T-helper 17 cell (primary cell): ENCODE data around the gene CCL22. TPM values are rescaled to one million over a fixed set of nuclear protein-coding genes. Genes with fewer than 3 reads are reported as not detected.

Experiments
- ATAC-seq: fragments of 150-1000 bp; cut with Tn5 transposase; 2 replicates; pipeline ENCODE4 v1.10.0; 2021; ENCODE audit warnings: mild to moderate bottlenecking, moderate library complexity
- DNase-seq, 3 donors: peaks; one replicate each; pipeline versions ENCODE4 v3.0.0 to v3.0.0-alpha.2; 2020 to 2021
- H3K9me3 ChIP-seq: one replicate; pipeline ENCODE4 v1.7.0; 2013; ENCODE audit warnings: low read length, mild to moderate bottlenecking; ENCODE audit not compliant: control insufficient read depth, poor library complexity, severe bottlenecking
- H3K27ac Mint-ChIP-seq: one replicate; pipeline ENCODE4 v1.8.0; 2022; ENCODE audit warnings: mild to moderate bottlenecking, moderate library complexity, mixed read lengths
- H3K27me3 Mint-ChIP-seq: one replicate; pipeline ENCODE4 v1.8.0; 2022; ENCODE audit warnings: mixed read lengths
- H3K36me3 Mint-ChIP-seq: one replicate; pipeline ENCODE4 v1.8.0; 2022; ENCODE audit warnings: low read depth, mixed read lengths
- H3K4me1 Mint-ChIP-seq: one replicate; pipeline ENCODE4 v1.8.0; 2022; ENCODE audit warnings: mild to moderate bottlenecking, mixed read lengths
- H3K4me3 Mint-ChIP-seq: one replicate; pipeline ENCODE4 v1.8.0; 2022; ENCODE audit warnings: mild to moderate bottlenecking, moderate library complexity, mixed read lengths
- total RNA-seq, 4 donors: library from RNA in 2 of 4; stranded (reverse) in 2 of 4; gene quantifications; one replicate each; pipeline ENCODE4 v1.2.3 and lab custom pipeline; 2022 to 2026

Gene CCL22
- total RNA-seq, 2 donors from 2014 or later: not detected

GRCh38 chr16:57413733-57414132 lies 55.1 kb downstream of the CCL22 start:
- H3K4me1 Mint-ChIP-seq: peaks cover 10% of the 10 kb centered on the region
- no peaks in the 10 kb centered on the region for H3K9me3 ChIP-seq
- H3K36me3 Mint-ChIP-seq: peaks cover 2% of the 10 kb centered on the region
- H3K4me3 Mint-ChIP-seq: no peak overlapping the region
- H3K27me3 Mint-ChIP-seq: peaks cover 11% of the 10 kb centered on the region
- ATAC-seq (no peak), DNase-seq (no peak)
- no peak overlapping the region for H3K27ac Mint-ChIP-seq

Other genes starting within 250 kb of the CCL22 start
- 100 to 1,000 TPM; 109 to 118 TPM for gene PSME3IP1, start 172.7 kb upstream of the CCL22 start, total RNA-seq
- 10 to 100 TPM; 19.1 to 23.8 TPM for gene RSPRY1, start 172.5 kb upstream of the CCL22 start, total RNA-seq
- gene ARL2BP, start 113.5 kb upstream of the CCL22 start, total RNA-seq: 10 to 100 TPM; 37.0 to 39.6 TPM
- under 1 TPM; 0.16 to 0.75 TPM for gene PLLP, start 74.1 kb upstream of the CCL22 start, total RNA-seq
- gene CX3CL1, start 13.7 kb downstream of the CCL22 start, total RNA-seq: not detected
- not detected for gene CCL17, start 46.0 kb downstream of the CCL22 start, total RNA-seq
- 10 to 100 TPM; 19.3 to 35.0 TPM for gene CIAPIN1, start 88.6 kb downstream of the CCL22 start, total RNA-seq
- 10 to 100 TPM; 14.2 to 15.3 TPM for gene COQ9, start 88.7 kb downstream of the CCL22 start, total RNA-seq
- gene POLR2C, start 103.9 kb downstream of the CCL22 start, total RNA-seq: 10 to 100 TPM; 76.1 to 82.6 TPM
- 1 to 10 TPM; 1.8 to 2.6 TPM for gene DOK4, start 127.7 kb downstream of the CCL22 start, total RNA-seq
- gene CCDC102A, start 177.8 kb downstream of the CCL22 start, total RNA-seq: 1 to 10 TPM; 3.1 to 4.9 TPM
- gene ADGRG5, start 183.9 kb downstream of the CCL22 start, total RNA-seq: 1 to 10 TPM; 1.6 to 2.8 TPM